Amygdala (tissue), 56 donors: ENCODE measurements around the gene SYCN.
"Not testable (repeated sequence)": the region's sequence is repeated elsewhere in the genome, so short reads cannot be mapped to it uniquely, and the experiment has no call there.

Source experiments
- DNase-seq, 56 donors: peaks; one replicate each; lab custom pipeline; 2025; lab: John Stamatoyannopoulos, UW

The SYCN gene

GRCh38 chr19:39230096-39230764, 26.2 kb upstream of the SYCN start:
- DNase-seq: no peak

GRCh38 chr19:39224910-39225309, 20.8 kb upstream of the SYCN start:
- DNase-seq: no peak

- DNase-seq: no peak
Measured at GRCh38 chr19:39223703-39224279, 19.7 kb upstream of the SYCN start.

GRCh38 chr19:39219108-39219507, 15.0 kb upstream of the SYCN start:
- DNase-seq: not testable (repeated sequence)

DNA sequence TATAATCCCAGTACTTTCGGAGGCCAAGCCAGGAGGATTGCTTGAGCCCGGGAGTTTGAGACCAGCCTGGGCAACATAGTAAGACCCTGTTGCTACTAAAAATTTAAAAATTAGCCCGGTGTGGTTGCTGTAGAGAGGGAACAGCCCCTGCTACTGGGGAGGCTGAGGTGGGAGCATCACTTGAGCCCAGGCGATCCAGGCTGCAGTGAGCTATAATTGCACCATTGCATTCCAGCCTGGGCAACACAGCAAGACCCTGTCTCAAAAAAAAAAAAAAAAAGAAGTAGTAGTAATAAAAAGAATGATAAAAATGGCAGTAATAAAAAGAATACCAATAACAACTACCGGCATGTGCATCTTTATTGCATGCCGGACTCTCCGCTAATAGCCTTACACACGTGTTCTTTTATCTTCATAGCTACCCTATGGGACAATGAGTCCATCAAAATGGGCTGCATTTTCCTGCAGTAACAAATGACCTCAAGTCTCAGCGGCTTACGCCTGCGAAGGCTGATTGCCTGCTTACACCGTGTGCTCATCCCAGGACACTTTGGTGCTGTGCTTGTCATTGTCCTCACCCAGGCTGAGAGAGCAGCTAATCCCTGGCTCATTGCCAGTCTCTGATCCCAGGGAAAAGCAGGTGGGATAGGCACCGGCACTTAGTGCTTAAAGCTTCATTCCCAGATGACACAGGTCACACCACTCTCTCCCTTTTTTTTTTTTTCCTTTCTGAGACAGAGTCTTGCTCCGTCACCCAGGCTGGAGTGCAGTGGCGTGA, 14.4 kb upstream of the SYCN start:
- no peak for DNase-seq

GRCh38 chr19:39217094-39217493, 13.0 kb upstream of the SYCN start:
- no peak for DNase-seq

- DNase-seq: not testable (repeated sequence)
Measured at GRCh38 chr19:39215323-39215722, 11.3 kb upstream of the SYCN start.

- DNase-seq: no peak
Measured at GRCh38 chr19:39212375-39212742, 8.3 kb upstream of the SYCN start.

- DNase-seq: no peak
Measured at GRCh38 chr19:39211731-39212374, 7.8 kb upstream of the SYCN start.

- DNase-seq: no peak
Measured at GRCh38 chr19:39209196-39209595, 5.1 kb upstream of the SYCN start.

DNA sequence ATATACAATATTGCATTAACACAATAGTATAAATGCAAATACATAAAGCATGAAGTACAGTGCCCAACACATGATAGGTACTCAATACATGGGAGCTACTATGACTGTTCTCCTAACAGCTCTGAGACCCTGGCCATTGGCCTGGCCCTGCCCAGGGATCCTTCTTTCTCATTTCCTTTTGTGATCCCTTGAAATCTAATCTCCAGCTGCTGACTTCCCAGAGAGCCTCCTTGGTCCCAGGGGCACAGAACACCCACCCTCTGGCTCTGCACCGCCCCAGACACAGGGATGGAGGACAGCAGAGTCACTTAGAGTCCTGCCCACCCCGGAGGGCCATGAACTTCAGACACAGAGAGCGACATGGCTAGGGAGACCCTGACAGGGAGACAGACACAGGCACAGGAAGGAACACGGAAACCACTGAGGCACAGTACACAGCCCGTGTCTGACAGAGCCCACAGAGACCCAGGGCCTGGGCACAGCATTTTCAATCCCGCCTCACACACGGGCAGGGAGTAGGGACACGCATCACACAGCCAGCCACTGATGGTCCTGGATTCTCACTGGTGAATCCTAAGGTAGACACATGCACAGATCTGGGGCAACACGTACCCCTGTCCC, 4.2 kb upstream of the SYCN start:
- DNase-seq: no peak

DNA sequence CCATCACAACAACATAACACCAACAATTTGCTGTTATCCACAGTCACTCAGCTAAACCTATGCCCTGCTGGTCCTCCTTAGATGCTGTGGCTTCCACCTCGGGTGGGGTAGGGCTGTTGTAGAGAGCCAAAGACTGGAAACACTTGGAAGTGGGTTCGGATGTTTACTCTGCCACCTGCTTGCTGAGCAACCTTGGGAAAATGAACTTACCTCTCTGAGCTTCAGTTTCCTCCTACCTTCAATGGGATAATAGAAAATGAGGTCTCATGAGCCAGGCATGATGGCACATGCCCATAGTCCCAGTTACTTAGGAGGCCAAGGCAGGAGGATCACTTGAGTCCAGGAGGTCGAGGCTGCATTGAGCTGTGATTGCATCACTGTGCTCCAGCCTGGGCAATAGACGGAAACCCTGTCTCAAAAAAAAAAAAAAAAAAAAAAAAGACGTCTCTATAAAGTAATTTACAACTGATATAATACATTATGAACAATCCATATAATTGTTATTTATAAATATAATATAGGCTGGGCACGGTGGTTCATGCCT, 3.3 kb upstream of the SYCN start:
- no peak for DNase-seq

- no peak for DNase-seq
Measured at GRCh38 chr19:39206122-39206521, 2.1 kb upstream of the SYCN start.

DNA sequence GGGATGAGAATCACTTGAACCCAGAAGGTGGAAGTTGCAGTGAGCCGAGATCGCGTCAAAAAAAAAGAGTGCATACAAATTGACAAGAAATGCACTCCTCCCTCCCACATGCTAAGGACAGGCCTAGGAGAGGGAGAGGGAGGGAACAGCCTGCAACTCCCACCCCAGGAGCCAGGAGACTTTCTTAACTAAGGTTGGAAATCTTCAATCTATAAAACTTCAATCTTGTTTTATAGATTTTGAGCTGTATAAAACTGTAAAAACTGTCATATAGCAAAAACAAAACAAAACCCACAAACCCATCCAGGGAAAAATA, 1.3 kb upstream of the SYCN start:
- DNase-seq: no peak

DNA sequence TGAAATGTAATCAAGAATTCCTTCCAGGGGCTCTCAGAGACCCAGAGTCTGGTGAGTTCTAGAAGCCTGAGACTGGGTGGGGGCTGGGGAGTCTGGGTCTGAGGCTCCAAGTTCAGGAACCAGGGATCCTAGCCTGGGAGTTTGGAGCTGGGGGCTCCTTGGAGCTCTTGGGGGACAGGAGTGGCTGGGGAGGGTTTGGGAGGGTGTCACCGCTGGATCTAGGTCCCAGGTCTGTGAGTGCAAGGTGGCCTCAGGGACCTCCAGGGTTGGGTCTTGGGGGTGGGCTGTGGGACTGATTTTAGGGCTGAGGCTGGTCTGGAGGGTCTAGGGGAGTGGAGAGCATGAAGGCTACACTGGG, 1.1 kb downstream of the SYCN start:
- no peak for DNase-seq

GRCh38 chr19:39200803-39201115, 3.3 kb downstream of the SYCN start:
- DNase-seq: no peak

DNA sequence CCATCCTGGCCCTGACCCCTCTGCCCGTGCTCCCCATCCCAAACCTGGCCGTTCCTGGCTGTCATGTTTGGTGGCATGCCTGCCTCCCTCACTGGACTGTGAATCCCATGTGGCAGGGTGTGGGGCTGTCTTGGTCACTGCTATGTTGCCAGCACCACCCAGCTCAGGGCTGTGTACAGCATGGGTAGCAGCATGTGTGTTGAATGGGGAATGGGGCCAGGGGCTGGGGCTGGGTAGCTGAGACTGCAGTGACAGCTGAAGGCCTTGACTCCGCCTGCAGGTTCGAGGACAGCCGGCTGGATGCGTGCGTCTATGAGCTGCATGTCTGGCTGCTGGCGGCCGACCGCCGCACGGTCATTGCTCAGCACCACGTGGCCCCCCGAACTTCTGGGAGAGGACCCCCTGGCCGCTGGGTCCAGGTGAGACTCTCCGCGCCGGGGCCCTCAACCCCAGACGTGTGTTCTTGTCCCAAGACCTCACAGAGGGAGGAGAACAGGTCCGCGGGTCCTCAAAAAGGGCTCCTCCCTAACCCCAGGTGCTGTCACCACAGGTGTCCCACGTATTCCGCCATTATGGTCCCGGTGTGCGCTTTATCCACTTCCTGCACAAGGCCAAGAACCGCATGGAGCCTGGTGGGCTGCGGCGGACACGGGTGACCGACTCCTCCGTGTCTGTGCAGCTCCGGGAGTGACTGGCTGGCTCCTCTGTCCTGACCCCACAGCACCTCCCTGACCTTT, 3.8 kb downstream of the SYCN start:
- DNase-seq: no peak

GRCh38 chr19:39199025-39199424, 5.0 kb downstream of the SYCN start:
- DNase-seq: peak in 34 of 56 donors; percentile 0 to 70 (median 32)

DNA sequence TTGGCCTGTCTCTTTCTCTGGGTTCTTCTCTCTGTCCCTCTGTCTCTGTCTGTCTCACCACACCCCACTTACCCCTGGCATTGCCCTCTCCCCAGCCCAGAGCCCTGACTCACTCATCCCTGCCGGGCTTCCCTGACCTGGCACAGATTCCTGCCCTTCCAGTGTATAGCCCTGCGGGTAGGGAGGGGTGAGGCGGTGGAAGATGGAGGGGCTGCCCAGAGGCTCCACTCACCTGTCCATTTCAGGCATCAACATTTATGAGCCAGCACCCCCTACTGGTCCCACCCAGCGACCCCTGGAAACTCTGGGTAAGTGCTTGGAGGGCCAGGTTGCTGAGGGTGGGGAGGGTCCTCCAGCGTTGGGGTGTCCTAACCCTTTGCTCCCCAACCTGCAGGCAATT, 6.3 kb downstream of the SYCN start:
- DNase-seq: no peak

- no peak for DNase-seq
Measured at GRCh38 chr19:39196860-39197562, 7.1 kb downstream of the SYCN start, which contains the start of gene NCCRP1. NCCRP1 (plus strand) TSS chr19:39196964; CDS start chr19:39196983, 19 bp downstream.
